UCSD-AML1 (cell line): ENCODE measurements around the gene GALNT10.

Source experiments
- DNase-seq: peaks from one replicate; lab custom pipeline; 2025; ENCODE audit not compliant: unreplicated experiment; lab: John Stamatoyannopoulos, UW

The GALNT10 gene

GRCh38 chr5:154400678-154401077 lies 210.1 kb downstream of the GALNT10 start:
- DNase-seq, result no peak

GRCh38 chr5:154401355-154401754 lies 210.8 kb downstream of the GALNT10 start:
- no peak for DNase-seq

- DNase-seq, result no peak
Measured at GRCh38 chr5:154401931-154402330, 211.4 kb downstream of the GALNT10 start.

- no peak for DNase-seq
Measured at GRCh38 chr5:154402611-154403010, 212.1 kb downstream of the GALNT10 start.

- no peak for DNase-seq
Measured at GRCh38 chr5:154403234-154403633, 212.7 kb downstream of the GALNT10 start.

GRCh38 chr5:154403776-154404387 lies 213.3 kb downstream of the GALNT10 start:
- no peak for DNase-seq

- DNase-seq, result peak; percentile 71
Measured at GRCh38 chr5:154405078-154405792, 214.7 kb downstream of the GALNT10 start.

- no peak for DNase-seq
Measured at GRCh38 chr5:154406231-154406630, 215.7 kb downstream of the GALNT10 start.

GRCh38 chr5:154406826-154407225 lies 216.3 kb downstream of the GALNT10 start:
- DNase-seq, result no peak

GRCh38 chr5:154408811-154409210 lies 218.3 kb downstream of the GALNT10 start:
- DNase-seq, result no peak

GRCh38 chr5:154409230-154409840 lies 218.8 kb downstream of the GALNT10 start:
- DNase-seq, result no peak

GRCh38 chr5:154410008-154410407 lies 219.5 kb downstream of the GALNT10 start:
- DNase-seq, result no peak

GRCh38 chr5:154410786-154411185 lies 220.3 kb downstream of the GALNT10 start:
- no peak for DNase-seq

- DNase-seq, result no peak
Measured at GRCh38 chr5:154411338-154411737, 220.8 kb downstream of the GALNT10 start.

- no peak for DNase-seq
Measured at GRCh38 chr5:154412316-154412715, 221.8 kb downstream of the GALNT10 start.

- DNase-seq, result no peak
Measured at GRCh38 chr5:154412925-154413324, 222.4 kb downstream of the GALNT10 start.

GRCh38 chr5:154415114-154415513 lies 224.6 kb downstream of the GALNT10 start:
- DNase-seq, result no peak

GRCh38 chr5:154418344-154418820 lies 227.8 kb downstream of the GALNT10 start:
- no peak for DNase-seq

GRCh38 chr5:154419236-154419635 lies 228.7 kb downstream of the GALNT10 start:
- DNase-seq, result no peak

GRCh38 chr5:154421868-154422267 lies 231.3 kb downstream of the GALNT10 start:
- DNase-seq, result no peak

GRCh38 chr5:154422298-154422697 lies 231.8 kb downstream of the GALNT10 start:
- DNase-seq, result no peak

- no peak for DNase-seq
Measured at GRCh38 chr5:154428208-154428607, 237.7 kb downstream of the GALNT10 start.
